NT2/D1 (cell line): ENCODE measurements around the gene TAF7.

Experiments
- SUZ12 ChIP-seq: IDR thresholded peaks from 2 replicates; pipeline ENCODE4 v1.6.1; 2011; ENCODE audit not compliant: insufficient read length, insufficient read depth; ENCODE audit errors: extremely low read depth
- YY1 ChIP-seq: IDR thresholded peaks from 2 replicates; pipeline ENCODE4 v1.6.1; 2011; ENCODE audit not compliant: insufficient read length, insufficient read depth
- ZNF274 ChIP-seq: IDR thresholded peaks from 2 replicates; pipeline ENCODE4 v1.6.1; 2011; ENCODE audit warnings: mild to moderate bottlenecking, low read depth, low read length

GRCh38 chr5:141345327-141345726 is 24.7 kb upstream of the TAF7 start:
- TF ChIP-seq SUZ12 (no peak), YY1 (no peak), ZNF274 (no peak)
